CD4-positive, alpha-beta T cell treated with Interferon gamma for 1 hour (primary cell): ENCODE results near the gene CTNNA3.

Source experiments
- DNase-seq: peaks from one replicate; pipeline ENCODE4 v3.0.0-alpha.2; 2020

CTNNA3 gene

GRCh38 chr10:65952086-65952485, 1743.9 kb downstream of the CTNNA3 start:
- DNase-seq, result no peak

GRCh38 chr10:65950075-65950474, 1745.9 kb downstream of the CTNNA3 start:
- no peak for DNase-seq

- DNase-seq, result no peak
Measured at GRCh38 chr10:65949526-65949925, 1746.5 kb downstream of the CTNNA3 start.

DNA sequence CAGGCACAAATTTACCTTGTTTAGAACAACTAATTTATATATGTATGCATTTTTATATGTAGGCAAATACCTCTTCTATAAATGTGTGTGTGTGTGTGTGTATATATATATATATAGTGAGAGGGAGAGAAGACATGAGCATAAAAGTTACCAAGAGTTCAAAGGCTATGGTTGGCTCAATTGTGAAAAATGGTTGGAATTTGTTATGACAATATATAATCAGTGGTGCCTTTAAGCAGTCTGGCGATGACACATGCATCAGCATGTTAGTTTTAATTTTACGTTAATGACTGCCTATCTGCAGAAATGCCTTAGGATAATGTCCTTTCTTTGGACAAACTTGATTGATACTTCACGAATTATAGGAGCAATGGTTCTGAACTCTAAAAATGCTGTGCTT, 1750.9 kb downstream of the CTNNA3 start:
- DNase-seq, result no peak

GRCh38 chr10:65943451-65943850, 1752.5 kb downstream of the CTNNA3 start:
- DNase-seq, result no peak

DNA sequence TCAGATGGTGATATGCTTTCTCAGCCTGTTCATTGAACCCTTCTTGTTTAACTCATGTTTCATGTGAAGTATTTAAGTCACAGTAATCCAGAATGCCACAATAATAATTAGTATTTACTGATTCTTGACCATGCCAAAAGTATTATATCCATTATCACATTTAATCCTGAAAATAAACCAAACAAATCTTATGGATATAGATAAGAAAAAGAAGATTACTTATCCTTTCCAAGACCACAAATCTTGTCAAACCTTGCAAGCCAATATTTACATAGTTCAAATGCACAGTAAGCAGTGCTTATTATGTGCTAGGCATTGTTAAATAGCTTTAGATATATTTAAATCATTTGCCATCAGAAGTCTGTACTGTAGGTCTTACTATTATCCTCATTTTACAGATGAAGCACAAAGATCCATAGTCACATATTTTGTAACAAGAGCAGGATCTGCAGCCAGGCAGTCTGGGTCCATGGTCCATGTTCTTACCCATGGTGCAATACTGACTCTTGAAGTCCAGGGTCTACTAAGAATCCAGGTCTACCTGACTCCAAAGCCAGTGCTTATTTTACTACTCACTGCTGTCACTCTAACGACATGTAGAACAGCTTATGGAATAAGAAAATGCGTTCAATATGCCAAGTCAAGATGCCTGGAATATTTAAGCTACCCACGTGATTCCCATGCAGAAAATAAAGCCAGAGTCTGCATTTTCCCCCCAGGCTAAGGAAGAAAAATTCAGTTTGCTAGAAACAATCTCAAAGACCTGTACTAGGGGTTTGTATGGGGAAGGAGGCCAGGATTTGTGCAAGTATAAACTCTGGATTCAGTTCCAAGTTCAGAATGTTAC, 1755.0 kb downstream of the CTNNA3 start:
- no peak for DNase-seq

- DNase-seq, result no peak
Measured at GRCh38 chr10:65940105-65940504, 1755.9 kb downstream of the CTNNA3 start.

GRCh38 chr10:65931291-65932070, 1764.5 kb downstream of the CTNNA3 start:
- DNase-seq, result no peak

- DNase-seq, result no peak
Measured at GRCh38 chr10:65911151-65911835, 1784.7 kb downstream of the CTNNA3 start.

DNA sequence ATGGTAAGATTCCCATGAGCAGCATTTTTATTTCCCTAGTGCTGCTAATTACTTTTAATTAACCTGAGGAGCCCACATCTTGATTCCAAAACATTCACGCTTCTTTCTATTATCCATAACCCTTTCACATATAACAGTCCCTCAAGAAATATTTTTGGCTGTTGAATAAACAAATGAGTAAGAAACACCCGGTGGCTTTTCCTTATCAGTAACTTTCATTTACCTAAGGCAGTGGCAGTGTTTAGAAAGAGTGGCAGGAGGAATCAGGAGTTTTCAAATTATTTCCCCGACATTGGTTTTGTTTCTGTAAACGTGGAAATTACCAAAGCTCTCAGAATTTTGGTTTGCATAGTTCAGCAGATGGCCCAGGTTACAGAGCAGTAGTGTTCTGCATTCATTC, 1785.8 kb downstream of the CTNNA3 start:
- DNase-seq, result no peak

- no peak for DNase-seq
Measured at GRCh38 chr10:65907199-65907712, 1788.7 kb downstream of the CTNNA3 start.

DNA sequence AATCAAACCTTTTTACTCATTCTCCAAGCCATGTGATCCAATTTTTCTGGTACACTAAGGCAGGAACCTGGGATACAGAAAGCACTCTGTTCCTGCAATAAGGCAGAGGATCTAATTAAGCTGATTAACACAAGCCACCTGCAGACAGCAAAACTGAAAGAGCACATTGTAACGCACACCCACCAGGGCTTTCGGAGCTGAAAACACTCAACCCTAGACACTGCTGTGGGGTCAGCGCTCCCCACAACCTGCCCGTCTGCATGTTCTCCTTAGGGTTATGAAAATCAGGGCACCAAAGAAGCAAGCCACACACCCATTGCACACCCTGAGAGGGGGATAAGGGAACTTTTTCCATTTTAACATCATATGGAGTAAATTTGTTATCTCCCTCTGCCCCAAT, 1792.4 kb downstream of the CTNNA3 start:
- DNase-seq, result no peak

- DNase-seq, result no peak
Measured at GRCh38 chr10:65900271-65900670, 1795.7 kb downstream of the CTNNA3 start.

GRCh38 chr10:65898055-65898454, 1797.9 kb downstream of the CTNNA3 start:
- no peak for DNase-seq

DNA sequence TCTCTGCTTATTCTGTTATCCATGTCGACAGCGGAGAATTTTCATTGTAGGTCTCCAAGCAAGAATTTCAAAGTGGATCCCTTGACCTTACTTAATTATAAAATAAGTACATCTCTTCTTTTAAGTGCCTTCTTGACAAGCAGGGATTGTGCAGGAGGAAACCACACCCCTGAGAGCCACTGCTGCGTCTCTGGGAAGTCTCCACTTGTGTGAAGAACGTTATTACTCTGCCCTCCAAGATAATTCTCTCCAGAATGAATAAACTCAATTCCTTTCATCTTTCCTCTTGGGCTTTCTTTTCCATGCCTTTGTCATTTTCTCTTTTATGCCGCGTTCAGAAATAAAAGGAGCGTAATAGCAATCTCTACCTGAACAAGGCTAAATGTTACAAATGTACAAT, 1801.0 kb downstream of the CTNNA3 start:
- no peak for DNase-seq

DNA sequence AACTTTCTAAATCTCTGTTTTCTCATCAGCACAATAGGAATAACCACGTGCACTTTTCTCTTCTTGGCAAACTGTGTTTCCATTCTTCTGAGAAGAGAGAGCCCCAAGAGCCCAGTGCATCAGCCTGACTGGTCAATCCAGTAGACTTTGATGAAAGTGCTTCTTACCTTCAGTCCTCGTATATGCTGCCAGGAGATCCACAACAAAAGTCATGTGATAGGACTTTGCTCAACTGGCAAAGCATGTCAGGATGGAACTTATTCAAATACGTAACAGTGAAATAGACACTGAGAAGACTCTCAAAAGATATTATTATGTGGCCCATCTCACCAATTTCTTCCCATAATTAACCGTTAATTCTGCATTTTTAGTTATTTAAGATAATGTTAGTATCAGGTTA, 1801.6 kb downstream of the CTNNA3 start:
- no peak for DNase-seq

- DNase-seq, result no peak
Measured at GRCh38 chr10:65893676-65894075, 1802.3 kb downstream of the CTNNA3 start.

DNA sequence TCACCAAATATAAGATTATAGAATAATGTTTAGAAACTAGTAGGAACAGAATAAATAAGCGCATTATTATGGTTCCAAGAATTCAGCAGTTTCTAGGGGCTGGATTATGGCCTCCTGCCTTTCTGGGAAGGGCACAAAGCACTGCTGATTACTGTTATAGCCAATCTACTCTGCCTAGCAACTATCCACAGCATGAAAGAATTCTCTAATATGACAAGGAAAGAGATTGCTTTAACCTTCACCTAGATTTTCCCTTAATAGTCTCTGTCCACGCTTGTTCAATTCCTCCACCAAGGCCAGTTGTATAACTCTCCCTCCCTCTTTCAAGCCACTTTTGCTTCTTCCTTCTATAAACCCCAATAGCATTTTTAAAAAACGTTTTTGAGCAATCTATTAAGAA, 1803.7 kb downstream of the CTNNA3 start:
- DNase-seq, result no peak

GRCh38 chr10:65891073-65891981, 1804.7 kb downstream of the CTNNA3 start:
- no peak for DNase-seq

DNA sequence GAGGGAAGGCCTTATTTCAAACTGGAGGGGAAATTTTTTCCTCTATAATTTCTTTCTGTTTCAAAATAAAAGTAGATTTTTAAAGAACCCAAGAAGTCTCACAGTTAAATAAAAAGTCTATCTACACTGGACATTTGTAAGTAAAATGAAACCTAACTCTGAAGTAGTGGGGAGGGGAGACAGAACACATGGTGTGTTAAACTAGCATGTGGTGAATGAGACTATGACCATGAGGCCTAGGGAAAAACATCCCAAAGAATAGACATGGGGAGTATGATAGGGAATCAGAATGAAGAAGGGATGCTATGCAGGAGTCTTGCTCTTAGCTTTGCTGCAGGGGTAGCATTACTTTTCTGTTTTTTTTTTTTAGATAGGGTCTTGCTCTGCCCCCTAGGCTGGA, 1831.5 kb downstream of the CTNNA3 start:
- no peak for DNase-seq

DNA sequence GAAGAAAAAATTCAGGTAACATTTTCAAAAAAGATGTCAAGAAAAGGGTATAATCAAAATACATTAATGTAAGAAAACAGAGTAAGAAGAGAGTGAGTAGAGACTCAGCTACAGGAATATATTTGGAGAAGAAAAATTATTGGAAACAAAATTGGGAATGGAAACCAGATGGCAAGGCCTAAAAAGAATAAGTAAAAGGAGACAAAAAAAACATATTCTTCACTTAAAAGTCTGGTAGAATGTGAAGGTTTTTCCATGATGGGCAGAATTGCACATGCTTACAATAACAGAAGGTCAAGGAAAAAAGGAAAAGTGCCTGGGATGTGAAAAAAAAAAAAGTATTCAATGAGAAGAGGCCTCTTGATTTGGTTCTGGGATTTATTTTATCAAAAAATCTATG, 1832.0 kb downstream of the CTNNA3 start:
- DNase-seq, result no peak
